ENCODE results near the gene IGIP.

GRCh38 chr5:140141241-140141640 lies 15.5 kb downstream of the IGIP start:
- TF ChIP-seq CTCF (IDR thresholded peaks at IDR 0.05) (no peak), POLR2A (IDR thresholded peaks at IDR 0.05) (no peak)

Data from esophagus squamous epithelium (tissue), 4 donors.